Measurements from ENCODE around the gene FAM118B.
A peak's percentile ranks its signal among the peaks of the same experiment; 100 is the strongest.

FAM118B gene

GRCh38 chr11:126186708-126187529 lies 24.7 kb upstream of the FAM118B start:
- no peak for DNase-seq

DNA sequence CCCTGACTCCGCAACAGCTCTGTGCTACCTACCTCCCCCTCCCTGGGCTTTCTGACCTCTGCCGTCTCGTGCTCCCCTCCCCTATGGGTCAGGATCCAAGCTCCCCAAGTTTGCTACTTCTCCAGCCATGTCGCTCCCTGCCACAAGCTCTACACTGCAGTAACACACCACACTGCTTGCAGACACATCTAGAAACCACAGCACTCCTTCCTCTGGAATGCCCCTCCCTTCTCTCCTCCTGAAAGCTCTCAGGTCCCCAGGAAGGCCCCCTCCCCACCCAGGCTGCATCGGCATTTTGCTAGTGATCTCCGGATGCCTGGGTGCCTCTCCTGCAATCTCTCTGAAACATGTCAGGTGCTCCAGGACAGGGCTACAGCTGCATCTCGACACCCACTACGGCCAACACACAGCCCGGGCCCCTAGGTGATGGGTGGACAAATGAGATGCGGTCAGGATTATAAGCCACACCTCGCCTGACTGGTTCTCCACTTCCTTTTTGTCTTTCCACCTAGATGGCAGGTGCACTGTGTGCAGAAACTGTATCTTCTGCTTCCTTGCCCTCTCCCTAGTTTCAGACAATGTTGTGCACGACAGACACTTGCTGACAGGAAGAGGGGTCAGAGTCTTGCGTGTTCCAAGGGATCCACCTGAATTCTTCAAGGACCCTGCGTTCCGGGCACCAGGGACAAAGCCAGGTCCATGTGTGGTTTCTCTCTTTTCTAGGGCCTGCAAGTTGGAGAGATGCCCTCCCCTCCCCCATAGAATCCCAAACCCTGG lies 23.1 kb upstream of the FAM118B start:
- no peak for DNase-seq

GRCh38 chr11:126189109-126189929 lies 22.3 kb upstream of the FAM118B start:
- DNase-seq: no peak

DNA sequence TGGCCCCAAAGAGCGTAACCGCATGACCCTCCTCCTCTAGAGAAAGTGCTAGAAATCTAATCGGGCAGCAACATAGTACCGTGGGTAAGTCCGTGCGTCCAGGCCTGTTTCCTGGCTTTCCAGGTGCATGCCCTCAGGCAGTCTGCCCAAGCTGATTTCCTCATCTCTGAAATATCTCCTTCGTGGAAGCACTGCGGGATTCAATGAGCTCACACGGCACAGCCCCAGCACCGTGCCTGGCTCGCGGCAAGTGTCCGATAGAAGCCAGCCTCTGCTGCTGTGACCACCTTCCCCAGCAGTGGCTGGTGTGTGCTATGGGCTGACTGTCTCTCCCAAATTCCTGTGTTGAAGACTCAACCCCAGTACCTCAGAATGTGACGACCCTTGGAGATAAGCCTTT lies 20.8 kb upstream of the FAM118B start:
- no peak for DNase-seq

- no peak for DNase-seq
Observed at GRCh38 chr11:126191379-126192073, 20.1 kb upstream of the FAM118B start.

- no peak for DNase-seq
Observed at GRCh38 chr11:126192361-126192760, 19.2 kb upstream of the FAM118B start.

- DNase-seq: no peak
Observed at GRCh38 chr11:126193038-126193478, 18.5 kb upstream of the FAM118B start.

DNA sequence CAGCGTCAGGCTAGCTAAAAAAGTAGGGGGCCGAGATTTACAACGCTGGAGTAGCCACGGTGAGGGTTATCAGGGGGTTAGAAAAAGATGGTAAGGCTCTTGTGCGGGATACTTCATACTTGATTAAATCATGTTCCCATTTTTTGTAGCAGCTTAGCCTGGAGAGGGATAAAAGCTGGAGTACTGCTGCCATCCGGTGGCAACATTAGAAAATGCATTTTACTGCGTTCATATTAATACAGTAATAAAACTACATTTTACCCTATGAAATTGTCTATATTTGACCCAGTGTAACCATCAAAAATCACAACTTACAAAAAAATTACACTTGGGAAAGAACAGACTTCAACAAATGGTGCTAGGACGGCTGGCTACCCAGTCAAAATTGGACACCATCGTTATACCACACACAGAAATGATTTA lies 17.4 kb upstream of the FAM118B start:
- peak in 15 of 51 donors; percentile 1 to 57 (median 13) for DNase-seq

- DNase-seq: no peak
Observed at GRCh38 chr11:126195119-126195518, 16.5 kb upstream of the FAM118B start.

DNA sequence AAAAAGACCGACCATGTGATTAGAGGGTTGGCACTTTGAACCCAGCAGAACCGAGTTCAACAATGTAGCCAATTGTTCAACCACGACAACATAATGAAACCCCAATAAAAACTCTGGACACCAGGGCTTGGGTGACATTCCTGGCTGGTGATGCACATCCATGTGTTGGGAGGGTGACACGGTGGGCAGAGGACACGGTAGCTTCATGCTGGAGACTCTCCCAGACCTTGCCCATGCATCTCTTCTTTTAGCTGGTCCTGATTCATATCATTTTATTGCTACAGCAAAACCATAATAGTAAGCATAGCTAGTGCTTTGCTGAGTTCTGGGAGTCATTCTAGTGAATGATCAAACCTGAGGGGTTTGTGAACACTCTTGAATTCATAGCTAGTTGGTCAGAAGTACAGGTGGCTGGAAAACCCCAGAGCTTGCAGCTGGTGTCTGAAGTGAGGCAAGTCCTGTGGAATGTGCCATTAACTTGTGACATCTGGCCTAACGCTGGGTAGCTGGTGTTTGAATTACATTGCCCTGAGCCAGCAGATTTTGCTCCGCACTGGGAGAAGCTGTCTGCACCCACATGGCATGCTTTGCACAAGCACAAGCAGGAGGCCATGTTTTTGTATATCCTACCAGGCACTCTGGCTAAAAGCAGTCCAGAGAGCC lies 14.2 kb upstream of the FAM118B start:
- no peak for DNase-seq

DNA sequence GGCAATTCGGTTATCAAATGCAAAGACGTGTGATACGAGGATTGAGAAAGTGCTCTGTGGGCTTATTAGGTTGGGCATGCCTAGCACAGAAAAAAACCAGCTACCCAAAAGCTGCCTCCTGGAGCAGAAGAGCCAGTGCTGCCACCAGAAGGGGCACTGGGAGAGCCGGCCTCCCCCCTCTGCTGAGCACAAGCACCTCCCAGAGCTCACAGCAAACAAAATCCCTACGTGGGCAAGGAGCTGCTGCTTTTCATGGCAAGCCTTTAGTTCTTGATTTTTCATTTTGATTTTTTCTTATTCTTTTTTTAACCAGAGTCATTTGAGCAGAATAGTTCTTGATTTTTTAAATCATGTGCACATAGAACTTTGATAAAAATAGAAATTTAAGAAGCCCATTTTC lies 12.9 kb upstream of the FAM118B start:
- DNase-seq: no peak

DNA sequence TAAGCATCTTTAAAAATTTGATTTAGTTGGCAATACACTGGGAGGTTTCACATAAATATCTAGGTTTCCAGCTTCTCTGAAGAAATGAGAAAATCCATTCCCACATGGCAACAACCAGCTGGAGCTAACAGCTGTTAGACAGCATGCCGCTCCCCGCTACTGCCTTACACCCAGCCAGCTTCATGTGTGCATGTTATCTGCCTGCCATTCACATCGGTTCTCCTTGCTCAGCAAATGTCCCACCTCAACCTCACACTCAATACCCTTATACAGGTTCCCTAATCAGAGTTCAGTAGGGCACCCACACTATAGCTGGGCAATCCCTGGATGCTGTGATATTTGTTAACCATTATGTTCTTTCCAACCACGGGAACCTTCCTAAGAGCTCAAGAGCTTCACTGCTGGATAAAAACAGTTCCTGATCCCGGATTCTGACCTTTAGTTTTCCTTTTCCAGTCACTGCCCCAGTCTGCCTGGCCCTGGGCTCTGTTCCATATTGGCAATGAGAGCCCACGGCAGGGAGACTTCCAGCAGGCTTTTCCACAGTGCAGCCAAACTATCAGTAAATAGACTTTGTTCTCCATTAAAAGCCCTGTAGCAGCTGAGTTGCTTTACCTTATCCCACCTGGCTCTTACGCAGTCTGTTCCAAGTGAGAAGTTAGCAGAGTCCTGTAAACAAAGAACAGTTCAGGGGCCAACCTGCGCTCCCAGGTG lies 8.8 kb upstream of the FAM118B start:
- DNase-seq: peak in 1 of 51 donors; percentile 13

DNA sequence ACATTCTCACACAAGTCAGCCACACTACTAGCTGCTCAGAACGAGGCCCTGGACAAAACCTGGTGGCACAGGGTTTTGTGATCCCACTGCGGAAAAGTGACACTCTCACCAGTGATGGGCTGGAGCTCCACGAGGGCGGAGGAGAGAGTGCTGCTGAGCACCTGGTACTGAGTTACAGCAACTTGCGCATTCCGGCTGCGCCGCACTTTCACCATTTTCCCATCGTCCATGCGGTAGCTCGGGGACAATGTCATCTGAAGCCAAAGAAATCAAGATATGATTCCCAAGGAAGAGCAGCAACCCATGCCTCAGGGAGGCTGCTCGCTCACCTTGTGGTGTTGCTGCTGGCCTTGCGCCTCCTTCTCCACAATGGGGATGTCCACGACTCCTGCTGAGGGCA lies 6.2 kb upstream of the FAM118B start:
- no peak for DNase-seq

- DNase-seq: no peak
Observed at GRCh38 chr11:126207896-126208295, 3.7 kb upstream of the FAM118B start.

DNA sequence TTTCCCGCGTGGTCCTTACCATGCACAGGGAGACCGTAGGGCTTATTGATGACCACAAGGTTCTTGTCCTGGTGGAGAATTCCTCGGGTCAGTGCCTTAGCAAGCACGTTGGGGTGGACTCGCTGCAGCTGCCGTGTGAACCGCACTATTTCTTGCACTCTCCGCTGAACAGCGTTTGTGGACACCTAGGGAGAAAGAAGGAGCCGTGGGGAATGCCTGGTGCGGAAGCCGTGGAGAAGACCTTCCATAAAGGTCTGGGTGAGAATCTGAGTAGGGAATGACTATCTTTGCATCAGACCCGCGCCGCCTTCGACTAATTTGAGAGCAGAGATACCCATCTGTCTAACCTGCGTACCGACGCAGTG lies 729 bp upstream of the FAM118B start:
- DNase-seq: peak in 2 of 51 donors; percentile 16 to 35

DNA sequence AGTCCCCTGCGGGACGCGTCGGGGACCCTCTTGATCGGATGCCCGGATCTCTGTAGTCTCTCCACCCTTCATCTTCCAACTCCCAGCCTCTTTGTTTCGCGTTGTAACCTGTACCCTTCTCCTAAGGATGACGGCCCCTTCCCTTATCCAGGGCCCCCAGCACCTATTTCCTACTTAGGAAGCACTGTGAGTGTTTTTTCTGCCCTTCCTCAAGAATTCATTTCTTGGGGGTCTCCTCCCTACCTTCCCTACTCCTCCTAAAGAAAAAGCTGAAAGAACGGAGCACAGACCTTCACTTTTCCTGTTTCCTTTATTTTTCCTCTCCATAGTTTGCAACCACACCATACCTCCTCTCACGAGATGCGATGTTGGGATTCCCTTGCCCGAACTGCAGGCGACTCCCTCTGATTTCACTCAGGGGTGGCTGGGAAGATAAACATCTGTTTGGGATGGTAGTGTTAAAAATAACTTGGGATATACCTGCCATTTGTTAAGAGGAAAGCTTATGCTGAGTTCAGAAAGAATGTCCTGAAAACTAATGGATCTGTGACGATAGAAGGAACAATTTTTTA lies 593 bp downstream of the FAM118B start:
- no peak for DNase-seq

- DNase-seq: no peak
Observed at GRCh38 chr11:126214441-126214840, 2.9 kb downstream of the FAM118B start.

DNA sequence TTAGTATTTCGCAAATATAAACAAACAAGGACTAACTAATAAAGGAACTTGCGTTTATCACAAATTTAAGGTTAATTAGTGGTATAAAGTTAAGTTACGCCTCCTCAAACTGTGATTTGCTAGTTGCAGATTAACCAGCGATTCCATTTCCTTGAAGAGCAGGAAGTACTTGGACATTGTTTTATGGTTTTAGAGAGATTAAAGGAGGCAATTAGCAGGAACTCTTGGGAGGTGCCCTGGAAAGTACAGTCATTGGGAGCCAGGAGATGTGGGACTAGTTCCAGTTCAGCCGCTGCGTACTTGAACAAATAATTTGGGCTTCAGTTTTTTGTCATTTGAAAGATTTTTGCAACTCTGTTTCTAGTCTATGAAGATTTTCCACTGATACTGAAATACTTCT lies 3.3 kb downstream of the FAM118B start:
- no peak for DNase-seq

GRCh38 chr11:126216526-126217305 lies 5.1 kb downstream of the FAM118B start:
- peak in 1 of 51 donors; percentile 59 for DNase-seq
